ENCODE data around the gene CARS1. TPM values are rescaled to one million over a fixed set of nuclear protein-coding genes. Genes with fewer than 3 reads are reported as not detected.

The CARS1 gene
- total and polyA plus RNA-seq, 10 of the 15 experiments (the other 5 are each of a cell fraction or from before 2014, with no cell fraction given): 7.8 to 60.6 (median 45.7) TPM

- no peak overlapping the region for H3K4me3 ChIP-seq
- RAD21 ChIA-PET (ENCODE audit: unreplicated experiment): interaction anchor here (1.2 kb wide), 1 partner anchor 17 kb away, joined by 4 read pairs; the partner anchor contains the start of gene NAP1L4
- CTCF ChIA-PET: interaction anchor here (0.8 to 1.0 kb wide), 2 partner anchors 12 kb away, joined by 3 to 4 read pairs; no protein-coding TSS in a partner anchor
- H4K20me1 ChIP-seq (ENCODE audit: control insufficient read depth, insufficient read depth): no peaks in the 10 kb centered on the region; the same call in 1 of the 2 replicates
- H3K9ac ChIP-seq (ENCODE audit: control insufficient read depth, insufficient read depth, low read length): no peak overlapping the region
- H3K36me3 ChIP-seq (ENCODE audit: control insufficient read depth in 2 of 2, insufficient read depth in 2 of 2, low read length in 1 of 2): peaks cover 4 to 33% of the 10 kb centered on the region in 2 experiments
- H3K27me3 ChIP-seq (replicated peaks in 1 of 2; ENCODE audit: control insufficient read depth in 2 of 2, insufficient read depth in 2 of 2, low read length in 1 of 2): no peaks in the 10 kb centered on the region
- in situ Hi-C loops (cut with MboI): no loop called here
- FAIRE-seq (no peak), DNase-seq (ENCODE audit: low read depth, low spot score) (no peak), ATAC-seq (peak; percentile 65)
- peaks cover 17% of the 10 kb centered on the region for H3K4me1 ChIP-seq (ENCODE audit: control insufficient read depth, insufficient read depth, low read length)
- no peak for TF ChIP-seq HSF1 (IDR thresholded peaks at IDR 0.05; ENCODE audit: low read depth, low read length)
- TF ChIP-seq MYB (IDR thresholded peaks at IDR 0.05; ENCODE audit: borderline replicate concordance, low read depth, low read length): no peak
- no peak for TF ChIP-seq ETV6 (conservative IDR thresholded peaks at IDR 0.05 in 1 of 2, IDR thresholded peaks at IDR 0.05 in 1 of 2; ENCODE audit: borderline replicate concordance in 1 of 2, low read depth in 1 of 2)
- TF ChIP-seq ATF3 (IDR thresholded peaks at IDR 0.05; ENCODE audit: borderline replicate concordance, extremely low read depth, low read depth, low read length): no peak
- TF ChIP-seq HCFC1 (IDR thresholded peaks at IDR 0.05; ENCODE audit: low read length): no peak
- TF ChIP-seq SMARCA5 (IDR thresholded peaks at IDR 0.05): no peak
- no peak for TF ChIP-seq NFIC (IDR thresholded peaks at IDR 0.05; ENCODE audit: low read depth, low read length)
- no peak overlapping the region; the same call in 1 of the 2 replicates for H3K27ac ChIP-seq (ENCODE audit: control insufficient read depth, insufficient read depth)
- no TSS peak for BruUV-seq (replicated peaks)
- H2AFZ ChIP-seq (ENCODE audit: control insufficient read depth, low read depth, low read length): no peak overlapping the region
- SMC1A ChIA-PET (ENCODE audit: uncharacterized antibody, unreplicated experiment): no interaction called here
- H3K9me3 ChIP-seq (replicated peaks; ENCODE audit: control insufficient read depth, insufficient read depth, low read length): no peaks in the 10 kb centered on the region
- no peaks in the 10 kb centered on the region for H3K79me2 ChIP-seq (ENCODE audit: control insufficient read depth, insufficient read depth, low read length)
- WGBS (ENCODE audit: insufficient coverage, insufficient replicate concordance, low lambda C conversion rate, missing lambda C conversion rate): 37% methylated on average over 5 of the region's 5 CpGs
- intact Hi-C loops (cut with micrococcal nuclease; ENCODE audit: unreplicated experiment): no loop called here
- no peak overlapping the region for H3K4me2 ChIP-seq (ENCODE audit: control insufficient read depth, insufficient read depth)
- POLR2A ChIA-PET: no interaction called here
Observed at GRCh38 chr11:3009481-3009880, 47.7 kb downstream of the CARS1 start.

All from GM12878 (cell line).